HG03469 (cell line): ENCODE results near the gene ZNF609.

ENCODE experiments used
- ATAC-seq: cut with Tn5 transposase; IDR thresholded peaks from one replicate; pipeline ENCODE4 v1.9.1; 2021; ENCODE audit warnings: mild to moderate bottlenecking, moderate library complexity, moderate number of reproducible peaks; ENCODE audit not compliant: unreplicated experiment

ZNF609 gene

GRCh38 chr15:64532521-64533315, 72.3 kb downstream of the ZNF609 start:
- no peak for ATAC-seq

GRCh38 chr15:64535460-64536243, 75.3 kb downstream of the ZNF609 start:
- no peak for ATAC-seq

DNA sequence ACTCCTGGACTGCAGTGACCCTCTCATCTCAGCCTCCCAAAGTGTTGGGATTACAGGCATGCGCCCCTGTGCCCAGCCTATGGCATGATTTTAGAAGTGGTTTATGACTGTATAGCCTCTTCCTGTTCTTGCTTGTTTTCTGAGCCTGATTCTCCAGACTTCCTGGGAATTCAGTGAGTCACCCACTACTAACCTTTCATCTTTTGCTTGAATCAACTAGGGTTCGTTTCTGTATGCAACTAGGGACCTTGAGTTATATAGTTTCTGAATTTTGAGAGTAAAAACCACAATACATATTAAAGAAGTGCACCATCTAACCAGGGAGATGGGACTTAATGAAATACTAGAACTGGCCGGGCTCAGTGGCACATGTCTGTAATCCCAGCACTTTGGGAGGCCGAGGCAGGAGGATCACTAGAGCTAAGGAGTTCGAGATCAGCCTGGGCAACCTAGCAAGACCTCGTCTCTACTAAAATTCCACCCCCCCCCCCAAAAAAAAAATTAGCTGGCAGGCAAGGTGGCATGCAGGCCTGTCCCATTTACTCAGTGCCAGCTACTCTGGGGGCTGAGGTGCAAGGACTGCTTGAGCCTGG, 76.0 kb downstream of the ZNF609 start:
- no peak for ATAC-seq

DNA sequence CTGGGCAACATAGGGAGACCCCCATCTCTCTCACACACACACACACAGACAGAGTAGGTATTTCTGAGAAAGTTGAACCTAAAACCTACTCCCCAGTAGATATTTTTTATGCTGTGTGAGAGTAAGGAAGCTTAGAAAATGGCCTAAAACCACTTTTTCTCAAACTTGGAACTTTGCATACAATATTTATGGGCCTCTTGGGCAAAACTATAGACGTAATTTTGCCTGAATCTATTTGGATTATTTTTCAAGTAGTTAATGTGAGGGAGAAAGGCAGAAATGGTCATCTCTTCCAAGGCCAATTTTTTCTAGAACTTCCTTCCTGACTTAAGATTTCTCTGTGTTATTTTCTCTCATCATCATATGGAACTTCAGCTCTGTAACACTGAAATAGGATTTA, 81.7 kb downstream of the ZNF609 start:
- no peak for ATAC-seq

DNA sequence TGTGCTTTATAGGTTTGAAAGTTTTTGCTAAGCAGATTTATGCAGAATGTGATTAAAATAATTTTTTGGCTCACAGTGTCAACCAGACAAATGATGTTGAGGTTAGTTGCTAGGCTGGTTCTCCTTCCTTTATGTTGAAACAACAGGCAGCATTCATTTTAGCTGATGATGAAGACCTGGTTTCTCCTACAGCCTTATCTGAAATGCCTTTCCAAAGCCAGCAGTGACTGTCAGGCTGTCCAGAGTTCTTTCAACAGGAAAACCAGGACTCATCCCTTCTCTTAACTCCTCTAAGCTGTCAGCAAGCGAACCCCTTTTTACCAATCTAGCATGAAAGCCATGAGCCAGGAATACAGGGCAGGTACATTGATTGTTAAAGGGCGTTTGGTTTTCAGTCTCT, 84.1 kb downstream of the ZNF609 start:
- no peak for ATAC-seq

- no peak for ATAC-seq
Observed at GRCh38 chr15:64547275-64547674, 86.9 kb downstream of the ZNF609 start.

- ATAC-seq: no peak
Observed at GRCh38 chr15:64548235-64548634, 87.9 kb downstream of the ZNF609 start.

DNA sequence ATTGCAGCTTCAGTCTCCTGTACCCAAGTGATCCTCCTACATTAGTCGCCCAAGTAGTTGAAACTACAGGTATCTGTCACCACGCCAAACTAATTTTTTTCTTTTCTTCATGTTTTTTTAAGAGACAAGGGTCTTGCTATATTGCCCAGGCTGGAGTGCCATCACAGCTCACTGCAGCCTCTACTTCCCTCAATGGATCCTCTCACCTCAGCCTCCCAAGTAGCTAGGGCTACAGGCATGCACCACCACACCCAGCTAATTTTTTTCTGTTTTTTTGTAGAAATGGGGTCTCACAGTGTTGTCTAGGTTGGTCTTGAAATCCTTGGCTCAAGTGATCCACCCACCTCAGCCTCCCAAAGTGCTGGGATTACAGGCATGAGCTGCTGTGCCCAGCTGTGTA, 89.5 kb downstream of the ZNF609 start:
- no peak for ATAC-seq

DNA sequence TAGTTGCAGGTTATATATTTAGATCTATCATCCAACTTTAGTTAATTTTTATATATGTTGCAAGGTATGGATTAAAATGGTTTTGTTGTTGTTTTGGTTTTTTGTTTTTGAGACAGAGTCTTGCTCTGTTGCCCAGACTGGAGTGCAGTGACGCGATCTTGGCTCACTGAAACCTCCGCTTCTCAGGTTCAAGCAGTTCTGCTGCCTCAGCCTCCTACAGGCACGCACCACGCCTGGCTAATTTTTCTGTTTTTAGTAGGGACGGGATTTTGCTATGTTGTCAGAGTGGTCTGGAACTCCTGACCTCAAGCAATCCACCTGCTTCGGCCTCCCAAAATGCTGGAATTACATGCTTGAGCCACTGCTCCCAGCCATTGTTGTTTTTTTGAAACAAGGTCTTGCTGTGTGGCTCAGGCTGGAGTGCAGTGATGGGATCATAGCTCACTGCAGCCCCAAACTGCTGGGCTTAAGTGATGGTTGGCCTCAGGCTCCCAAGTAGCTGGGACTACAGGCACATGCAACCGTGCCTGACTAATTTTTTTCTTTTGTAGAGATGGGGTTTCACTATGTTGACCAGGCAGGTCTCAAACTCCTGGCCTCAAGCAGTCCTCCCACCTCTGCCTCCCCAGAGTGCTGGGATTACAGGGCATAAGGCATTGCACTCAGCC, 92.0 kb downstream of the ZNF609 start:
- ATAC-seq: no peak

DNA sequence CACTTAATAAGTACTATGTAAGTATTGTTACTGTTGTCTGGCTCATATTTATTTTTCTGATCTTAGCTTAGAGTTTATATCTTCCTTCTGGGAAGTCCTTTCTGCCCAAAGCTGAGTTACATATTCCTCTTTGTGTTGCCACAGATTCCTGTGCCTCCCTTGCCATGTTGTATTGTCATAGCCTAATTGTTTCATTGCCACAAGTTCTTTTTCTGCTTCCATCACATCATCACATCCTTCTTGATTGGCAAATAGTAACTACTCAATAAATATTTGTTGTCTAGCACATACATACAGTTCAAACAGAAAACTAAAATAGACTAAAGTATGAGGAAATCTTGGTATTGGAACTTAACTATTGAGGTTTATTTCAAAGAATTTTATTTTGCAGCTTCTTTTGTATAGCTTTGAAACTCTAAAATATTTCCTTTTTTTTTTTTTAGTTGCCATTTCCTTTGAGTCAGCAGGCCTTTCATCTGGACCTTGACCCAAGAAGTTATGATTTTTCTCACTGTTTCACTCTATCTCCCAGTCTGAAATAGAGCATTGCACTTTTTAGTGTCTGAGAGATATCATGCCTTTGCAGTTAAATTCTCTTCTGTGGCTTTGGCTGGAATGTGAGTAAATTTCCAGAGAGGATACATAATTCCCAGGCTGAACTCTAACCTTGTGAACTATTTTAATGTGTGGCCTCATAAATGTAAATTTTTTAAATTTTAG, 98.2 kb downstream of the ZNF609 start:
- ATAC-seq: no peak

- ATAC-seq: no peak
Observed at GRCh38 chr15:64559243-64559642, 98.9 kb downstream of the ZNF609 start.

GRCh38 chr15:64560501-64560900, 100.1 kb downstream of the ZNF609 start:
- no peak for ATAC-seq

DNA sequence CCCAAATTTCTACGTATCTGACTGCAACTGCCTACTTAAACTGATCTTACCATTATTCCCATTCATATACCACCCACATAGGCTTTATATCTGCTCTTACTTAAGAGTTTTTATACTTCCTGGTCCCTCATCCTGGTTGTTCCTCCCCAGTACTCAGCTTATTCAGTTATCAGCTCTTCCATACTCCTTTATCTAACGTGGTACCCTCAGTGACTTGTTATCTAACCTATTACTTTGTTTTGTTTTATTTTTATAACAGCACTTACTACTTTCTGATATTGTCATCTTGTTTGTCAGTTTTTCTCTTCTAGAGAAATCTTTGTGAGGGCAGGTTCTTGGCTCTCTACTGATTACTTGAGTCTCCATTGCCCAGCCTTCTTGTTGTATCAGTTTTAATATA, 100.6 kb downstream of the ZNF609 start:
- no peak for ATAC-seq

GRCh38 chr15:64562003-64562640, 101.7 kb downstream of the ZNF609 start:
- no peak for ATAC-seq

DNA sequence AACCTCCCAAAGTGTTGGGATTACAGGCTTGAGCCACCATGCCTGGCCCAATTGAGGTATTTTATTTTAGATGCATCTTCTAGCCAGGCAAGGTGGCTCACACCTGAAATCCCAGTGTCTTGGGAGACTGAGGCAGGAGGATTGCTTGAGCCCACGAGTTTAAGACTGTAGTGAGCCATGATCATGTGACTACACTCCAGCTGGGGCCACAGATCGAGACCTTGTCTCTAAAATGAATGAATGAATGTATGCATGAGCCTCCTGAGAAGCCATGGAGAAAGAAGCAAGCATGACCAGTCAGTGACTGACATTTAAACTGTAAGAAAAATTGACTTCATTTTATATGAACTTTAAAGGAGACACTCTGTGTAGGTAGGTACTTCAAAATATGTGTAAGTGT, 105.7 kb downstream of the ZNF609 start:
- ATAC-seq: no peak

DNA sequence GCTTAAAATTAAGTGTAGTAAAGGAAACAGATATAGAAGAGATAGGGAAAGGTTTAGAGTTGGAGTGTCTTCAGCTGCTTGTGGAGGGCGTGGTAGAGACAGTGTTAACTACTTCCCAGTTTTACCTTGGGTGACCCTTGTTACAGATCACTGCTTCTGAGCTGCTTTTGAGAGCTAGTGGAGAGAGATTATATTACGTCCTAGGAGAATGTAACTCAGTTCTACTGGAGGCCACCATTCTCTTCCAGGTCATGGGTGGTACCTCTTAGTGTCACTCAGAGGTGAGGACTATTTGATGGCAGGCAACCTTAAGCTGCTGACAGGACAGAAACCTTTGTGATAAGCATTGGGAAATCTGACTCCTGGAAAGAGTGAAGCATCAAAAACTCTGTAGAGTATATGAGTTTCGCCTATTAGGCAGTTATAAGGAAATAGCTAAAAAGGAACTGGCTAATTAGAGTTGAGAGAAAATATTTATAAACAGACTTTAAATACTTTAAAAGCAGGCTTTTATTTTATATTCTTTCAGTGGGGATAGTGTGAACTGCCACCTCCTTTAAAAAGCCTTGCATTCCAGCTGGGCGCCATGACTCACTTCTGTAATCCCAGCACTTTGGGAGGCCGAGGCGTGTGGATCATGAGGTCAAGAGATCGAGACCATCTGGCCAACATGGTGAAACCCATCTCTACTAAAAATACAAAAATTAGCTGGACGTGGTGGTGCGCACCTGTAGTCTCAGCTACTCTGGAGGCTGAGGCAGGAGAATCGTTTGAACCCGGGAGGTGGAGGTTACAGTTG, 106.5 kb downstream of the ZNF609 start:
- ATAC-seq: no peak

- ATAC-seq: no peak
Observed at GRCh38 chr15:64568765-64569164, 108.4 kb downstream of the ZNF609 start.

GRCh38 chr15:64571857-64572291, 111.5 kb downstream of the ZNF609 start:
- ATAC-seq: no peak

DNA sequence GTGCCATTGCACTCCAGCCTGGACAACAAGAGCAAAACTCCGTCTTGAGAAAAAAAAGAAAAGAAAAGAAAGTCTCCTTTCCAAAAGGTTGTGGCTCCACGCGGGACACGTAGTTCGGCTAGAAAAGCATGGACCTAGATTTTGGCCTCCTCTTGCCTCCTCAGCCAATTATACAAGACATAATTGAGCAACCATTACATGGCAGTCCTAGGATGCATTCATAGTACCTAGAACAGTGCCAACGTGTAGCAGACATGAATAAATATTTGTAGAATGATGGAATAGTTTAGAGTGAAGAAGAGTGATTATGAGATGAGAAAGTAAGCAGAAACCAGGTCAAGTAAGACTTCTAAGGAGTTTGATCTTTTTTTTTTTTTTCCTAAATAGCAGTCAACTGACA, 112.5 kb downstream of the ZNF609 start:
- ATAC-seq: no peak
